GM12892 (cell line): ENCODE results near the gene CHPT1.

Source experiments
- POLR2A ChIP-seq: IDR thresholded peaks from 2 replicates; pipeline ENCODE4 v1.6.1; 2011; ENCODE audit warnings: low read depth, low read length, control low read depth
- POLR2AphosphoS5 ChIP-seq: IDR thresholded peaks from 2 replicates; pipeline ENCODE4 v1.6.1; 2011; ENCODE audit warnings: low read depth, low read length, control low read depth
- TAF1 ChIP-seq: IDR thresholded peaks from 2 replicates; pipeline ENCODE4 v1.6.1; 2011; ENCODE audit warnings: low read depth, mild to moderate bottlenecking, control low read depth, low read length, borderline replicate concordance

- TF ChIP-seq POLR2AphosphoS5, result no peak
- no peak for TF ChIP-seq POLR2A
- no peak for TF ChIP-seq TAF1
Measured at GRCh38 chr12:101671833-101672232, 25.6 kb upstream of the CHPT1 start.
